Uterus (tissue), 2 donors: ENCODE results near the gene CYP2B6.

Experiments used
- POLR2A ChIP-seq, 2 donors: fragments of 450-650 bp; IDR thresholded peaks; one replicate each; pipeline ENCODE4 v1.6.1; 2016; ENCODE audit warnings: antibody characterized with exemption in 2 of 2, mild to moderate bottlenecking in 1 of 2, moderate library complexity in 1 of 2
- TF ChIP-seq, protein P1 (sequence below), 4 experiments: fragments of 200-600 bp in 2 of 4; fragments of 450-650 bp in 2 of 4; sonication (generic) in 2 of 4; IDR thresholded peaks; one replicate each; pipeline ENCODE4 v1.5.1; 2016 to 2019; ENCODE audit warnings: antibody characterized with exemption in 4 of 4, mild to moderate bottlenecking in 2 of 4, moderate library complexity in 1 of 4

DNA sequence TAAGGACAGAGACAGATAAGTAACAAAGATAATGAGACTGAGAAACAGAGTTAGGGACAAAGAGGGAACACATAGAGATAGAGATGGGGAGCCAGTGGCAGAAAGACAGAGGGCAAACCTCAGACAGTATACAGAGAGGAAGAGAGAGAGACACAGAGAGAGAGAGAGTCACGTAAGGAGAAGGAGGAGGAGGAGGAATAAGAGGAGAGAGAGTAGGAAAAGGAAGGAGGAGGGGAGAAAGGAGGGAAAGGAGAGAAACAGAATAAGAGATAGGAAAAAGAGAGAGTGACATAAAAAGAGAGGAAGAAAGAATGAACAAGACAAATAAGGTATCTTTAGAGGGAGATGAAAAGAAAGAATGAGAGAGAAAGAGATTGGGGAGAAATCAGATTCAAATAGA, 23.6 kb downstream of the CYP2B6 start:
- TF ChIP-seq, protein P1, sequence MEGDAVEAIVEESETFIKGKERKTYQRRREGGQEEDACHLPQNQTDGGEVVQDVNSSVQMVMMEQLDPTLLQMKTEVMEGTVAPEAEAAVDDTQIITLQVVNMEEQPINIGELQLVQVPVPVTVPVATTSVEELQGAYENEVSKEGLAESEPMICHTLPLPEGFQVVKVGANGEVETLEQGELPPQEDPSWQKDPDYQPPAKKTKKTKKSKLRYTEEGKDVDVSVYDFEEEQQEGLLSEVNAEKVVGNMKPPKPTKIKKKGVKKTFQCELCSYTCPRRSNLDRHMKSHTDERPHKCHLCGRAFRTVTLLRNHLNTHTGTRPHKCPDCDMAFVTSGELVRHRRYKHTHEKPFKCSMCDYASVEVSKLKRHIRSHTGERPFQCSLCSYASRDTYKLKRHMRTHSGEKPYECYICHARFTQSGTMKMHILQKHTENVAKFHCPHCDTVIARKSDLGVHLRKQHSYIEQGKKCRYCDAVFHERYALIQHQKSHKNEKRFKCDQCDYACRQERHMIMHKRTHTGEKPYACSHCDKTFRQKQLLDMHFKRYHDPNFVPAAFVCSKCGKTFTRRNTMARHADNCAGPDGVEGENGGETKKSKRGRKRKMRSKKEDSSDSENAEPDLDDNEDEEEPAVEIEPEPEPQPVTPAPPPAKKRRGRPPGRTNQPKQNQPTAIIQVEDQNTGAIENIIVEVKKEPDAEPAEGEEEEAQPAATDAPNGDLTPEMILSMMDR (IDR thresholded peaks at IDR 0.05) = no peak
- TF ChIP-seq POLR2A (IDR thresholded peaks at IDR 0.05) = no peak
